HG02938 (cell line): ENCODE results near the gene LRP1B.
"Not testable (repeated sequence)": the region's sequence is repeated elsewhere in the genome, so short reads cannot be mapped to it uniquely, and the experiment has no call there.

Source experiments
- ATAC-seq: cut with Tn5 transposase; IDR thresholded peaks from one replicate; pipeline ENCODE4 v1.9.1; 2021; ENCODE audit warnings: mild to moderate bottlenecking, moderate library complexity; ENCODE audit not compliant: unreplicated experiment

Gene LRP1B

GRCh38 chr2:140509765-140510164 lies 1621.1 kb downstream of the LRP1B start:
- no peak for ATAC-seq

DNA sequence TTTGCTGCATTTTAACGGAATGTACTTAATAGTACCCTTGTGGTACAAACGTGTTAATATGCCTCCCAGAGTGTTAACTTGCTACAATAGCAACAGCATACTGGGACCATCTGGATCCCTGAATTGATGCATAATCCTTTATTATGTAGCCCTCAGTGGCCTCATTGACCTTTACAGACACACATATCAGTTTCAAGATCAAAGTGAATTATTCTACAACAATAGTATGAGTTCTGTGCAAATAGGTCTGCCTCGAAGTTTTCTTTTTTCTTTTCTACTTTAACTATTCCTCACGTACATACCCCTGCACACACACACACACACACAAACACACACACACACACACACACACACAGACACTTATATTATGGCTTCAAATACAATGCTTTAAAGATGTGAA lies 1622.1 kb downstream of the LRP1B start:
- ATAC-seq, result no peak

DNA sequence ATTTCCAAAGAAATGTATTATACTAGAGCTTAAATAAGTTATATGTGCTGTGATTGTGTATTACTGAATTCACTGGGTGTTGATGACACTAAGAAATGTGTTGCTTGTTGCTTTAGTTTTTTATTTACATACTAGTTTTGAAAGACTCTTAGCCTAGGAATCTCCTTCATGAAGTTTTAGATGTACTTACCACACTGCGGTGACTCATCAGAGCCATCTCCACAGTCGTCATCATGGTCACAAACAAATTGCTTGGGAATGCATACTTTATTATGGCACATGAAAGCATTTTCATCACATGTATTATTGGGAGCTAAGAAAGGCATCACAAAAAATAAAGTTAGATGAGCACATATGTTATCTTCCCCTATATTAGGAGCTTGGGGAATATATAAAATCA lies 1624.2 kb downstream of the LRP1B start:
- no peak for ATAC-seq

DNA sequence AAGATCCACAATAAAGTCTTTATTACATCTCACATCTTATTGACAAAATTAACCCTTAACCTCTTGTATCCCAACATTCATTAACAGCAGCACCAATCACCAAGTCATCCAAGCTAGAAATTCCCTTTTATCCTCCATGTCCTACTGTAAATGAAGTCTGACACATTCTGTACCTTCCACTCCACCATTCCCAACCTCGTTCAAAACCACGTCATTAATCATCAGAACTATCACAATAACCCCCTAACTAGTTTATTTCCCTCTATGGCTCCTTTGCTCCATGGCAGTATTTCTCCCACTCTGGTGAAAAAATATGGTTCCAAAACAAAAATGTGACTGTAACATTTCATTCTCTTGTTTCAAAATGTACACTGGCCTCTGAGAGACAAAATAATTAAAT lies 1626.2 kb downstream of the LRP1B start:
- no peak for ATAC-seq

DNA sequence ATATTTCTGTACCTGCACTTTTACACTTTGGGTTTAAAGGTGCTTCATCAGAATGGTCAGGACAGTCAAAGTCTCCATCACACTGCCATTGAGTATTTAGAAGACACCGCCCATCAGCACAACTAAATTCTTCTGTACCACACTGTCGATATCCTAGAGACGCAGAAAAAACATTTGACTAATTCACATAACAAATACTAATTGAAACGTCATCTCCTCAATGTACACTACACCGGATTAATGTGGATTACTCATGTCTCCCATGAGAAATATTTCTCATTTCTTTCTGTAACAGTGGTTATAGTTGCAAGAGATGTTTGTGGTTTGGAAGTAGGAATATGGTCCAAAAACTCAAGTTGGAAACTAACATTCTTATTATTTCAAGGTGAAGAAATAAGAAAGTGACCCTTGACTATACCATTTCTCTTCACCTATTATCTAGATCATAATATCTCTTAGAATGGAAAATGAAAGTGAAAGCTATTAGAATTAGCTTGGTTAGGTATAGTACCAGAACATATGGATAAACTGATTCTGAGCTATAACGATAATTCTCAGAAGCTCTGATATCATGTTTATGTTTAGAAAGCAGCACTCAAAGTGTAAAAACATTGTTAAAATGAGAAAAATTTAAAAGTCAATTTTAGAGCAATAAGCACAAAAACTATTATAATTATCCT lies 1627.7 kb downstream of the LRP1B start:
- no peak for ATAC-seq

DNA sequence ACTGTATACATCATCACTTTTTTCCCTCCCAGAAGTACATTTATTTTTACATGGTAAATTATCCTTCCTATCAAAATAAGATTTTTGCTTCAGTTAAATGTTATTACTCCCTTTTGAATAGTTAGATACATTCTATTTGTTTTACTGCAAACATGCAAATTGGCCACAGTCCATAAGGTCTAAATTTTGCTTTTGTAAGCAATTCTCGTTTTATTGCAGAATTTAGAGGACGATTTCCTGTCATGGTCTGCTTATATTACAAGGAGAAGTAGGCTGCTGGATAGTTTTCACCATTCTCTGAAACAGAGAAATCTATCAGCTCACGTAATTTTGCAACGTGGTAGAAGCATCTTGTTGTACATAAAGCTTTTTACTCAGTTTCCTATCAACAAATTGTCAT lies 1632.5 kb downstream of the LRP1B start:
- ATAC-seq, result no peak

DNA sequence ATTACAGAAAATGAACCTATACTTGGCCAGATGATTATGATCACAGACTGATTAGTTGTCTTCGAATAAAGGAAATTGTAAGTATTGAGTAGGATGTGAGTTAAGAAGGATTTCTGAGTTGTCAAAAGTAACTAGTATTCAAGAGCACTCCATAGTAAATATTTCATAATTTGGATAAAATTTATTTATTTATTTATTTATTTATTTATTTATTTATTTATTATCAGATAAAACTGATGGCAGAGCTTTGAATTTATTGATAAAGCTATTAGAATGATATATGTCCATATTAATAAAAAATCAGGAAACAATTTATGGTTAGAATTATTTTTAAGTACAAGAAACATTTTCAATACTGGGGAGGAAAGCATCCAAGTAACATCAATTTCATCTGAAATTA lies 1634.1 kb downstream of the LRP1B start:
- ATAC-seq, result no peak

DNA sequence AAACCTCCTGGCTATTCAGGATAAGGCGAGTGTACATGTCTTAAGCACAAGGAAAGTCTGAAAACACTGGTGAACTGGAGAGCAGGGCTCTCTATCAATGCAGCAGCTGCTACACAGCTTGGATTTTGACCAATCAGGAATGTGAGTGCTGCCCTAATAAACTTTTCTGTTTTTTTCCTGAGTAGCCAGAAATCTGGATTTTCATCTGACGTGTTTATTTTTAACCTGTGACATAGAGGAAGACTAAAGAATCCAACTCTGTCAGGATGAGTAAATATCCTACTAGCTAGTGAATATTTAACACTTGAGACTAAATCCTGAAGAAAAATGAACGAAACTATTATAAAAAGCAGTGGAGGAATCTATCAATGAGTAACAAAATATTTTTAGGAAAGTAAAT lies 1638.9 kb downstream of the LRP1B start:
- no peak for ATAC-seq

GRCh38 chr2:140489193-140489592 lies 1641.6 kb downstream of the LRP1B start:
- ATAC-seq, result no peak

- ATAC-seq, result no peak
Measured at GRCh38 chr2:140481136-140481535, 1649.7 kb downstream of the LRP1B start.

DNA sequence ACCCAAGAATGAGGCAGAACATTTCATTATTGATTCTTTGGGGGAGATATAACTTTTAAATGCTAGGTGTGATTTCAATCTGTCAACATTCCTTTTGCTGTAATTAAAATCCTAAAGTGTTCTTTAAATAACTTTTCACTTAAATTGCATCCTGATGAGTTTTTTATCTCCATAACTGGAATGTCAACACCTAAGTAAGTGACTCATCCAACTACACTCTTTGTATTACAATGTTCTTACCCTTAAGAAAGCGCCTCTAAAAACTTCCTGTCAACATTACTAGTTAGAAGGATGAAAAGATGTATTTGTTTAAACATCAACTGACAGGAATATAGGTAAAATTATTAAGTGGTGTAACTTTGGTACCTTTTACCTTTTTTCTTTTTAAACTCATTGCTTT lies 1657.0 kb downstream of the LRP1B start:
- no peak for ATAC-seq

DNA sequence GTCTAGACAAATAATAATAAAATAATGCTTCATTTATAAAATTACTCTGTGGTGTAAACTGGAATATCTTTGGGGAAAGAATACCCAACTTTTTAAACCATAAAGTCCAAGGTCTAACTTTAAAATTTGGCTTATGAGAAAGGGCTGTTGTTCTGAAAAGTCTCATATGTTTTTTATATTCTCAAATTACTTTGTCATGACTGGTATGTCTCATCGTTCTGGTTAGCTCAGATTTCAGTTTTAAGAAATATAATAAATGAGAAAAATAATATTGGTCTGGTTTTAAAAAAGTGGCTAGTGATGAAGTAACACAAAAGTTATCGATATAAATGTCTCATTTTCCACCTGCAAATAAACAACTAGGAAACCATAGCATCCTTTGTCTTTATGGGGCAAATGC lies 1658.1 kb downstream of the LRP1B start:
- no peak for ATAC-seq

GRCh38 chr2:140465301-140465700 lies 1665.5 kb downstream of the LRP1B start:
- ATAC-seq, result no peak

DNA sequence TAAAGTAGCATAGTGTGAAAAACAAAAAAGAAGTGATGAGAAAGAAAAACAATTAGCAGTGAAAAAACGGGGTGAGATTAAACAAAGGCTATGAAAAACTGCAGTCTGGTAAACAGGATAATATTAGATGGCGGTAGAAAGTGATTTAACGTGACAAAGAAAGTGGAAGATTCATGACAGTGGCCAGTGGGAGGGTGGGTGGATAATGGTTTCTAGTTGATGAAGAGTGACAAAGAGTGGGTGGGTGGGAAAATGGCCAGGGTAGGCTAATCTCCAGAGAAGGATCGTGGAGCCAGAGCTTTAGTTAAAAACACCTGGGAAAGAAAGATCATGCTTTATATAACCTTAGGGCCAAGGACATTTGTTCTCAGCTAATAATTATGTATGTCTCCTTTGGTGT lies 1667.8 kb downstream of the LRP1B start:
- no peak for ATAC-seq

GRCh38 chr2:140457483-140457882 lies 1673.3 kb downstream of the LRP1B start:
- ATAC-seq, result no peak

GRCh38 chr2:140455315-140455714 lies 1675.5 kb downstream of the LRP1B start:
- ATAC-seq, result no peak

GRCh38 chr2:140454717-140455116 lies 1676.1 kb downstream of the LRP1B start:
- no peak for ATAC-seq

- ATAC-seq, result no peak
Measured at GRCh38 chr2:140451324-140451723, 1679.5 kb downstream of the LRP1B start.

- no peak for ATAC-seq
Measured at GRCh38 chr2:140442319-140442718, 1688.5 kb downstream of the LRP1B start.

- ATAC-seq, result no peak
Measured at GRCh38 chr2:140440815-140441214, 1690.0 kb downstream of the LRP1B start.

- ATAC-seq, result no peak
Measured at GRCh38 chr2:140436936-140437335, 1693.9 kb downstream of the LRP1B start.

DNA sequence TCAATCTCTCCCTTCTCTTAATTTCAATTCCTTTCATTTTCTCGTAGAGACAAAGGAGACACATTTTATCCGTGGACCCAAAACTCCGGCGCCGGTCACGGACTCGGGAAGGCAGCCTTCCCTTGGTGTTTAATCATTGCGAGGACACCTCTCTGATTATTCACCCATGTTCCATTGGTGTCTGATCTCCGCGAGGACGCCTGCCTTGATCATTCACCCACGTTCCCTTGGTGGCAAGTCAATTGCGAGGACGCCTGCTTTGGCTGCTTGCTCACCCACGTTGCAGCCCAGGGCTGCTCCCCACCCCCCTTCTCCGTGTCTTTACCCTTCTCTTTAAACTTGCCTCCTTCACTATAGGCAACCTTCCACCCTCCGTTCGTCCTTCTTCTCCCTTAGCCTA lies 1703.8 kb downstream of the LRP1B start:
- ATAC-seq, result not testable (repeated sequence)

- ATAC-seq, result no peak
Measured at GRCh38 chr2:140424471-140424870, 1706.3 kb downstream of the LRP1B start.
